NCI-H446 treated with DMSO at 0.1 percent for 48 hours (cell line): ENCODE results near the gene CXorf65.

ENCODE experiments used
- DNase-seq: peaks from one replicate; lab custom pipeline; 2025; lab: John Stamatoyannopoulos, UW

Gene CXorf65

DNA sequence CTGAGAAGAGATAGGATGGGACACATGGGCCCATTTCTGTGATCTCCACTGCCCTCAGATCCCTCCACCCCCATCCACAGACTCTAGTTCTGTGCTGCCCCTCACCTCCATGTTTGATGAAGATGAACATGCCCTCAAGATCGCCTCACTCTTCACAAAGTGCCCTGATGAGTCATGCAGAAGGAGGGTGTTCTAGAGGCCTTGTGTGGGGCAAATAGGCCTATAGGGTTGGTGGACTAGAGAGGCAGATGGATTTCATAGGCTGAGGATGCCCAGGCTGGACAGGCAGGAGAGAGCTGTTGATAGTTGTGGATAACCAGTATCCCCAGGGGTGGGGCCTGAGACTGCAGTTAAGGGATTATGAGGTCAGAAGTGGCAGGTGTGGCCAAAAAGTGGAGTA, at the start of gene CXorf65:
Gene CXorf65 (minus strand): TSS at position 314 of the 400 bp plus-strand sequence. CDS start 184 bp downstream, at position 130.
- DNase-seq: no peak

DNA sequence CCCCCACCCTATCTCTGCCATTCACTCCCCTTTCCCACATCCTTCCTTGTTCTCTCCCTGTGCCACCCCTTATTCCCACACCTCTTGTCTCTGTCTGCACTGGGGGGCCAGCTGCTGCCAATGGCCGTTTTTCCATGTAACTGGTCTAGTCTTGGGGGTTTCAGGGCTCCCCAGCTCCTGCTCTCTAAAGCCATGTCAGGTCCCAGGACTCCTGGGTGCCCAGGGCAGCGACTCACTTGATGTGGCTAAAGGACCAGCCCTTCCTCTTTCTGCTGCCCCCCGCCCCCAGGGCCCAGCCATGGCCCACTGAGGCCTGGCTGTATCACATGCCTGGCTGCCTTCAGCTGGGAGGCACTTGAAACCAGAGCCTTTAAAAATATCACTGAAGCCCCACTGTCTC, 48.1 kb upstream of the CXorf65 start:
- no peak for DNase-seq

DNA sequence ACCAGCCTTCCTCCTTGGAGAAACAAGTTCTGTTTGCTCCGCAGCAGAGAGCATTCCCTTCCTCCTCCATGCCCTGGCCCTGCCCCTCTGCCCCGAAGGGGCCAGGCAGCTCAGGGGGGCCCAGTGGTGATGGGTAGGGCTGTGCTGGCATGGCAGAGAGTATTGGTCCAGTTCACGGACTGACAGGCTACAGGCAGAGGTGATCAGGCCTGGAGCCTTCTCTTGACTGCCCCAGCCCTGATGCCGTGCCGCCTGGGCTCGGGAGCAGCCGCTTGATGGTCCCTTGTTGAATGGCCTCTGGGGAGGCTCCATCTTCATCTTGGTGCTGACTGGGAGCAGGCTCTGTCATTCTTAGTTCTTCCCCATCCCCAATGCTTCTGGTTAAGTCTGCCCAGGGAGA, 47.7 kb upstream of the CXorf65 start:
- DNase-seq: no peak

DNA sequence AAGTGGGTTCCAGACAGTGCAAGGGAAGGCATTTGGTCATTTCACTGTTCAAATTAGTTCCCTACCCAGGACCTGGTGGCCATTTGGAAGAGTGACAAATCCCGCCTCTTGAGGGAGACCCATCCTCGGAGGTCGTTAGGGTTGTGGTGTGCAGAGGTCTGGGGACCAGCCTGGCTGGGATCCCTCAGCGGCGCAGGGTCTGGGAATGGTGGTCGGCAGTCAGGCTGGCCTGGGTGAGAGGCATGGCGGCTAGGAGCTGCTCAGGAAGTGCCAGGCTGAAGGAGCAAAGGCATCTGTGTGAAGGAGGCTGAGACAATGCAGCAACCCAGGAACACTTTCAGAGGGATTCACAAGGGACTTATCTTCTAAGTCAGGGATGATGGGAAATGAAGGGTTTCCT, 44.8 kb upstream of the CXorf65 start:
- no peak for DNase-seq

DNA sequence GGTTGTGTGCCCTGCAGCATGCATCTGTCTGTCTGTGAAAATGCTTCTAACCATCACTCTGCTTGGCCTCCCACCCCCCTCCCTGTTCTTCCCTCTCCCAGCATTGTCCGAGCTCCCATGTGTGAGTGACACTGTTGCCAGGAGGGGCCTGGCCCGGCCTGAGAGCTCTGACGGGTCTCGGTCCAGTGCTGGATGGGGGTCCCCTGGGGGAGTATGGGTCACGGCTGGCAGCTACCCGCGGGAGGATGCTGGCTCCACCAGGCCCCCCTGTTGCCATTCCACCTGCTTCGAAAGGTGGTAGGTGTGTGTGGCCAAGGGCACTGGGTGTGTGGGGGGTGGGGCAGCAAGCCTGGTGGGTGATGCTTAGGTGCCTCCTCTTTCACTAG, 41.7 kb upstream of the CXorf65 start:
- no peak for DNase-seq

DNA sequence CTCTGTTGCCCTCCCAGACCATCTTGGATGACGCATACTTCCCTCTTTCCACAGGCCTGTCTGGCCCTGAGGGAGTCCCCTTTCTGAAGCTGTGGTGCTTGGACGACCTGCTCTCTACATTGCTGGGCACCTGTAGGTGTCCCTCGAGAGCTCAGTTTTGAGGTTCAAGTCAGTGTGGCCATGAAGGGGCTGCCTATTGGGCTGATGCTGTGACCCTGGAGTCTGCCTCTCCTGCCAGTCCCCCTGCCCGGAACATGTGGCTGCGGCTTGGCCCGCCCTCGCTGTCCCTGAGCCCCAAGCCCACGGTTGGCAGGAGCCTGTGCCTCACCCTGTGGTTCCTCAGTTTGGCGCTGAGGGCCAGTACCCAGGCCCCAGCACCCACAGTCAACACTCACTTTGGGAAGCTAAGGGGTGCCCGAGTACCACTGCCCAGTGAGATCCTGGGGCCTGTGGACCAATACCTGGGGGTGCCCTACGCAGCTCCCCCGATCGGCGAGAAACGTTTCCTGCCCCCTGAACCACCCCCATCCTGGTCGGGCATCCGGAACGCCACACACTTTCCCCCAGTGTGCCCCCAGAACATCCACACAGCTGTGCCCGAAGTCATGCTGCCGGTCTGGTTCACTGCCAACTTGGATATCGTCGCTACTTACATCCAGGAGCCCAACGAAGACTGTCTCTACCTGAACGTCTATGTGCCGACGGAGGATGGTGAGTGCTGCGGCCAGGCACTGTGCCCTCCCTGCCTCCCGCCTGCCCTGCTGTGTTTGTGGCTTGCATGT, 41.1 kb upstream of the CXorf65 start:
- DNase-seq: no peak

DNA sequence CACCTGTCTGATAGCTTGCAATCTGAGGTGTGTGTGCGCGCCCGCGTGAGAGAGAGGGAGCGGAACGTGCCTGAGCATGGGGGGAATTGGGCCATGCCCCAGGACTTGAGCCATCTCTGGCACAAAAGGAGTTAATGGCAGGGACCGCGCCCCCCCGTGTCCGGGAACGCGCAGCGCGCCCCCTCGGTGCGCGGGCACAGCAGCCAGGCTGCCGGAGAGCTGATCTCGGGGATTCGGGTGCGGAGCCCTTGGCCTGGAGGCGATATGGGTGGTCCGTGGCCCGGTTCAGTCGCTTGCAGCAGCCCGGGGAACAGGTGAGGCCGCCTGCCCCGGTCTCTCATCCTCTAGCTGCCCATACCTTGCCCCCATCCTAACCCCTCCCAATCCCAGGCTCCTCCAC, 38.1 kb upstream of the CXorf65 start, which contains the start of gene NLGN3:
Gene NLGN3 (plus strand): TSS at position 191 of the 400 bp plus-strand sequence. CDS start 2,909 bp downstream, outside the sequence.
- DNase-seq: no peak

DNA sequence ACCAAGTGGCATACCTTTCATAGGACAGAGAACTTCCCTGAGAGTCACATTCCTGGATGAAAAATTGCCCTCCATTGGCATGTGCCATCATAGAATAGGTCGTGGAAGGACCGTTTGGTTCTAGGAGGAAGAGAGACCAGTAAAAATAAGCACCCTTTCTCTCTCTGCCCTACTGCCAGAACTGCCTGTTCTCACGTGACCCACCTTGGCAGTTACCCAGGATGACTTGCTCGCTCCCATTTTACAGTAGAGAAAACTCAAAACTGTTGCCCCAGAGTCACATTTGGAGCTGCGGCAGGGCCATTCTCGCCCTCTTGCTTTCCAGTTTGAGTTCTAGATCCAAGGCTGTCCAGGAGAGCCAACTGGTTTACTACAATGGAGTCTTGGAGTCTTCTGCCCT, 37.0 kb upstream of the CXorf65 start:
- DNase-seq: no peak

DNA sequence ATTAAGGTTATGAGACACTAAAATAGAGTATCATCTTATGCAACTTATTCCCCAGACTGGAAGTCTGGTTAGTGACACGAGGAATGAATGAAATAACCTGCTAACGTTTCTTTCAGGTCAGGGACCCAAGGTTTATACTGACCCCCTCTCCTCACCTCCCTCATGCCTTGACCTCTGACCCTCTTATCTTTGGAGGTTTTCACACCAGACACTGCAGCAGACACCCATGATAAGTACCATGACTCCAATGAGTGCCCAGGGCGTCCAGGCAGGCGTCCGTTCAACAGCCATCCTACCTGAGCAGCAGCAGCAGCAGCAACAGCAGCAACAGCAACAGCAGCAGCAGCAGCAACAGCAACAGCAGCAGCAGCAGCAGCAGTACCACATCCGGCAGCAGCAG, 33.9 kb upstream of the CXorf65 start:
- DNase-seq: no peak

DNA sequence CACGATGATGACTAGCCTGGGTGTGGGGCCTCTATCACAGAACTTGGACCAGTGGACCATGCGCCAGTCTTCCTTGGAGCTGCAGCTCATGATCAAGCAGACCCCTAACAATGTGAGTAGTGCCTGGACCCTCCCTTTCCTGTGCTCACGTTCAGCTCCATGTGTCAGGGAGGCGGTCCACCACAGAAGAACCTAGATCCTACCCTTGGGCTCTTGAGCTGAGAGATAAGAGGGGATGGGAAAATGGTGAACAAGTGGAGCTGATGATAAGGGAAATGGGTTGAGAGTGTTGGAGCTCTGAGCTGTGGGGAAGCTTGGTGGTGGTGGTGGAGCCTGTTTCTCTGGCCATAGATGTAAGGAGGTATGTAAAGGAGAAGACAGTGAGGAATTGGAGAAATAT, 25.0 kb upstream of the CXorf65 start:
- DNase-seq: no peak

DNA sequence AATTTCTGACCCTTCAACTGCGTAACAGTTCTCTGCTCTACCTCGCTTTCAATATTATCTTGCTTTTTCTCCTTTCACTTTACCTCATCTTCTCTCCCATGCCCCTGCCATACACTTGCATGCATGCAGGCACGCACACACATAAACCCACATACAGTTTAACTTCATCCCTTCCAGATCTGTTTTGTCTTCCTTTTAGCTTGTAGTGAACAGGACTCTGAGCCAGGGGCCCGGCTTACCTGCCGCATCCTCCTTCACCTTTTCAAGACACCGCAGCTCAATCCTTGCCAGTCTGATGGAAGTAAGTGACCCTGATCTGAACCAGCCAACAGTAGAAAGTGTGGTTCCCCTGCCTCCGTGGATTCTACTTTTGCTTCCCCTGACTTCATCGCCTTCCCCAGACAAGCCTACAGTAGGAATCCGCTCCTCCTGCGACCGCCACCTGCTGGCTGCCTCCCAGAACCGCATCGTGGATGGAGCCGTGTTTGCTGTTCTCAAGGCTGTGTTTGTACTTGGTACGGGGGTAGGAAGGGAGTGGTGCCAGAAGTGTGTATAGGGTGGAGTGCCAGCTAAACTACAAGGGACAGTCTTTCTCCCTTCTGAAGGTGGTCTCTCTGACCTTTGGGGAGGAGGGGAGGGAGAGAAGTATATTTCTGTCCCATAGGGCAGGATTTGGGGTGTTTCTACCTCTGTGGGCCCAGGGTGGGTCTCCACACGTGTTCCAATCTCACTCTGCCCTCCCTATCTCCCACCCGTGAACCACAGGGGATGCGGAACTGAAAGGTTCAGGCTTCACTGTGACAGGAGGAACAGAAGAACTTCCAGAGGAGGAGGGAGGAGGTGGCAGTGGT, 22.6 kb upstream of the CXorf65 start:
- DNase-seq: no peak

DNA sequence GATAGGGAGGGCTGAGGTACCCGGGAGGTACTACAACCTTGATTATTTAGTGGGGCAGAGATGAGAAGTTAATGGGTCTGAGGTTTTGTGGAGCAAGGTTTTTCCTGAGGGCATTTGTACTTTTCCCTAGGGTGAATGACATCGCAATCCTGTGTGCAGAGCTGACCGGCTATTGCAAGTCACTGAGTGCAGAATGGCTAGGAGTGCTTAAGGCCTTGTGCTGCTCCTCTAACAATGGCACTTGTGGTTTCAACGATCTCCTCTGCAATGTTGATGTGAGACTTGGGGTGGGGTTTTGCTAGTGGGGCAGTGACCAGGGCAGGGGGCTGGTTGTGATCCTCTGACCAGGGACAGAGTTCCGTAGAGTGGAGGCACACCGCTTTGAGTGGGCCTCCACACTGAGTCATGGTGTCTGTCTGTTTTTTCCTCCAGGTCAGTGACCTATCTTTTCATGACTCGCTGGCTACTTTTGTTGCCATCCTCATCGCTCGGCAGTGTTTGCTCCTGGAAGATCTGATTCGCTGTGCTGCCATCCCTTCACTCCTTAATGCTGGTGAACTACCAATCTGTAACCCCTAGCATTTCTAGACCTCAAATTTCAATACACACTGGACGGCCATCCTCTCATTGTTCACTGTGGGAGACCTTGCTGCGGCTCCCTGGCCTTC, 21.8 kb upstream of the CXorf65 start:
- no peak for DNase-seq

DNA sequence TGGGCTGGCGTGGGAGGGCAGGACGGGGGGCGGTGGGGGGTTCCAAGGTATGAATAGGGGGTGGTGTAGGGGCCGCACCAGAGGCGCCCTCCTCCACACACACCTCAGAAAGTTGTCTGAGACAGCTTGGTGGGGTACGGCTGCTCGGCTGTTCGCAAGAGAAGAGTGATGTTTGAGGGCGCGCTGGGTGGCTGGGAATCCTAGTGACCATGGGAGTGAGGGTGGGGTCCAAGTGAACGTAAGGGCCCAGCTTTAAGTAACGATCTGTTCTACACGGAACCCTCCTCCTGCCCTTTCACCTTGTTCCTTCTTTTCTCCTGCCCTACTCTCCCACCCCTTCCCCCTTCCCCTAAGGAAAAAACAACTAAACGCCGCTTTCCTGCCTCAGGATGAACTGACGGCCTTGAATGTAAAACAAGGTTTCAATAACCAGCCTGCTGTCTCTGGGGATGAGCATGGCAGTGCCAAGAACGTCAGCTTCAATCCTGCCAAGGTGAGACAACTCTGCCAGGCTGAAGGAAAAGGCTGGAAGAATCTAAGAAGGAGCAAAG, 12.5 kb upstream of the CXorf65 start:
- no peak for DNase-seq

DNA sequence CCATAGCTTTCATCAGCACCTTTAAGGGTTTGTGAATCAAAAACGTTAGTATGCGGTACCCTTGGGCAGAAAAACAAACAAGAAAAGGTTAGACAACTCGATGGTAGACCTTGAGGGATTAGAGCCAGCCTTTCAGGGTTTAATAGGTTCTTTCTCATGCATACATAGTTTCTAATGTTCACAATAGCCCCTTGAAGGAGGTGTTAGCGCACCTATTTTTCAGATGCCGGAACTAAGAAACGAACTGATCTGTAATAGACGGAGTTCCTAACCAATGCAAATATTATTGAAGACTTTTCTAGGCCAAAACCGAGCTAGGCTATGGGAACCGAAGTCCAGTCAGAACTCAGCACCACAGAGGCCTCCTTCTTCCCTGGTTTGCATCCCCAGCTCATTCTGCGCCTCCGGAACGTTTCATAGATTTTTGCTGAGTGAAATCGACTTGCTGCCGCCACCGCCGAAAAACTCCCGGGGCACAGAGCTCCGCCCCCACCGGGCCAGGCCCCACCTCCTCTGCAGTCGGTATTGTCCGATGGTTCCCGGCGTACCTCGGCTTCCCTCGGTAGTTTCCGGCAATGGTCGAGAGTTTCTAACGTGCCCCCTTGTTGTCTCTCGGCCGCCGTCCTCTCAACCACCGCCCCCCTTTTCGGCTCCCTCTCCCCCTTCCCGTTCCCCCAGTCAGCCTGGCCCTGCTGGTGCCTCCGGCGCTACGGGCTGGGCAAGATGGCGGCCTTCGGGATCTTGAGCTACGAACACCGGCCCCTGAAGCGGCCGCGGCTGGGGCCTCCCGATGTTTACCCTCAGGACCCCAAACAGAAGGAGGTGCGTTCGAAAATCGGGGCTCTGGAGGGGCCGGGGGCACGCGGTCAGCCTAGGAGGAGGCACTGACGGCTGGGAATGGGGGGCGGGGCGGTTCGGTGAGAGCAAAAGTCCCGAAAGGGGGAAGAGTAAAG, 11.8 kb upstream of the CXorf65 start, which contains the start of gene MED12:
Gene MED12 (plus strand): TSS at position 565 of the 953 bp plus-strand sequence. CDS start 159 bp downstream, at position 724.
- peak; percentile 44 for DNase-seq

DNA sequence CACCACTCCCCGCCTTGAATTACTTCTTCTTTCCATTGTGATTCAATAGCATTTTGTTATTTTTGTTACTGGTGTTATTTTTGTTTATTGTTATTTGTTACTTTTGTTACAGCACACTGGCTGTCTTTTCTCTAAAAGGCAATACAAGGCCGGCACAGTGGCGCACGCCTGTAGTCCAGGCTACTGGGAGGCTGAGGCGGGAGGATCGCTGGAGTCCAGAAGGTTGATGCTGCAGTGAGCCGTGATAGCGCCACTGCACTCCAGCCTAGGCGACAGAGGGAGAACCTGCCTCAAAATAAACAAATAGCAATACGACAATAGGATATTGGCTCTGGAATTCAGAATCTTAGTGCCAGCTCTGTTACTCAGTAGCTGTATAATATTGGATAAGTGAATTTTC, 10.8 kb upstream of the CXorf65 start:
- no peak for DNase-seq

DNA sequence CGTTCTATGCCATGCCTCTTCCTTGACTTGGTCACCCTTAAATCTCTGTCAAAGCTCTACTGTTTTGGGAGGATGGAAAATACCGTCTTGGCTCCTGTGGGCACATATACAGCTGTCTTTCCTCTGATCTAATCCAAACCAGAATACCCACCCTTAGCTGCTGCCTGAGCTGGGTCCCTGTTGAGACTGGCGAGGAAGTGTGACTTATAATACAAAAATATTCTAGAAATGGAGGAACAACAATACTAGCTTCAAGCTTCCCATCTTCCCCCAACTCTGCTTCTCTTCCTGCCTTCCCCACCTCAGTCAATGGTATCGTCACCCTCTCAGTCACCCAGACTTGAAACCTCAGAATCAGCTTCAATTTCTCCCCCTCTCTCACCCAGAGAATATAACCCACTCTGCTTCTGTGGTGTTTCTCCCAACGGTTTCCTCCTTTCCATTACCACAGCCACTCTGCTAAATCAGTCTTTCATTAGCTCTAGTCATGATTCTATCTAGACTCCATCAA, 5.4 kb upstream of the CXorf65 start:
- DNase-seq: no peak

DNA sequence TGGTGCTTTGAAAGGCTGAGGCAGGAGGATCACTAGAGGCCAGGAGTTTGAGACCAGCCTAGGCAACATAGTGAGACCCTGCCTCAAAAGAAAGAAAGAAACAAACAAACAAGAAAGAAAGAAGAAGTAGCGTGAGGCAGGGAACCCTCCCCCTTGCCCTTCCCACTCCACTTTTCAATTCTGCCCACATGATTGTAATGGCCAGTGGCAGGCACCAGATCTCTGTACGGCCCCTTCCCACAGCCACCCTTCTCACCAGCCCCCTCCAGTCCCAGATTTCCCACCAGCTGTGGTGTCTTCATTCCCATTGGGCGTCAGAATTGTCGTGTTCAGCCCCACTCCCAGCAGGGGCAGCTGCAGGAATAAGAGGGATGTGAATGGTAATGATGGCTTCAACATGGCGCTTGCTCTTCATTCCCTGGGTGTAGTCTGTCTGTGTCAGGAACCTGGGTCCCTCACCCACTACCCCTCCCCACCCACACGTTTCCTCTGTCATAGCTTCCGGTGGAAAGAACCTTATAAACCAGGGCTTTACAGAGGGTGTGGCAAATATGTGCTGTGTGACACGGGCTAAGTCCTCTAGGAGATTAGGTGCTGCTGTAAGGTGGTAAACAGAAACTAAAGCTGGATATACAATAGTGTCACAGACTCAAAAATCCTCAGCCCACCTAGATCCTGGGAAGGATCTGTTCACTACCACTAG, 4.8 kb upstream of the CXorf65 start, which contains the start of gene IL2RG:
Gene IL2RG (minus strand): TSS at position 437 of the 703 bp plus-strand sequence. CDS start 38 bp downstream, at position 399.
- DNase-seq: no peak

DNA sequence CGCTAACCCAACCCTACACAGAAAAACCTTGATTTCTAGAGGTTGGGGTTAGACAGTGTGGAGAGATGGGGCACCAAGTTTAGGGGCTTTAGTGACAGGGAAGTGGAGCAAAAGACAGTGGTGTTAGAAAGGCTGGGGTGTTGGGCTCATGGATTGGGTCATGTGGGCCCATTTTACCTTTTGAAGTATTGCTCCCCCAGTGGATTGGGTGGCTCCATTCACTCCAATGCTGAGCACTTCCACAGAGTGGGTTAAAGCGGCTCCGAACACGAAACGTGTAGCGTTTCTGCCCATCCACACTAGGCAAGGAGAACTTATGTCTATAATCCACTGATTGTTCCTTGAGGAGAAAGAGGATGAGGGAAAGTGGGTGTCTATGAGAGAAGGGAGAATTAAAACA, 2.5 kb upstream of the CXorf65 start:
- no peak for DNase-seq

DNA sequence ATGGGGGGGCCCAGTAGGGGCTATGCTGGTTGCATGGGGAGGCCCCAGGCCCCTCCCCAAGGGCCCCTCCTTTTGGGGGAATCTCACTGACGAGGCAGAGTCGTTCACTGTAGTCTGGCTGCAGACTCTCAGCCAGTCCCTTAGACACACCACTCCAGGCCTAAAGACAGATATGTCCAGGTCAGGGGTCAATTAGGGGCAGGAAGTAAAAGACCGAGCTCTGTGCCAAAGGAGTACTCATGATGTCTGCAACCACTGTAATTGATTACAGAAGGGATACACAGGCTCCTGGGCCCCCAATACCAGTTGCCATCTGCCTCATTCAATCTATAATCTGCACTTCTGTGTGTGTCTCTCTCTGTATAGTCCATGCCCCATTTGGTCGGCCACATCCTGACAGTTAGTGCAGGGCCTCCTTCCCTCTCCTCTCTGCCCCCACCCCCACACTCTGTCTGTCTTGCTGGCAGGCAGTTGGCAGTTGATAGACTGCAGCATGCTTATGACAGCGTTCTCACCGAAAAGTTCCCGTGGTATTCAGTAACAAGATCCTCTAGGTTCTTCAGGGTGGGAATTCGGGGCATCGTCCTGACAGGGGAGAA, 1.3 kb upstream of the CXorf65 start:
- DNase-seq: no peak

DNA sequence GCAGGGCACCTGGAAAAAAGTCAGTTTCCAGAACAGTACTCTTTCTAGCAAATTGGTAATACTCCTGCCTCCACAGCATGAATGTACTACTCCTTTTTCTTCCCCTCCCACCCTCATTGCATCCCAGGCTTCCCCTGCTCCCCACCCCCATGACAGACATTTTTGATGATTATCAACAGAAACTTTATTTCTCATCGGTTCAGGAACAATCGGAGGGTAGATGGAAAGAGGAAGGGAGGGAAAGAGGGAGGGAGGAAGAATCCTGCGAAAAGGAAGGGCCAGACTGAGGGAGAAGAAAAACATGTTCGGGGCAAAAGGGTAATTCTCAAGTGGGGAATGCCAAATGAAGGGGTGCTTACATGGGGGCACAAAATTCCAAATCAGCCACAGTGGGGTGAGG, 705 bp upstream of the CXorf65 start:
- no peak for DNase-seq
